HG02970 (cell line): ENCODE data around the gene TM2D3.

Experiments used
- ATAC-seq: cut with Tn5 transposase; IDR thresholded peaks from one replicate; pipeline ENCODE4 v1.9.1; 2021; ENCODE audit warnings: mild to moderate bottlenecking, moderate library complexity, moderate number of reproducible peaks; ENCODE audit not compliant: unreplicated experiment, low FRiP score

The TM2D3 gene, protein sequence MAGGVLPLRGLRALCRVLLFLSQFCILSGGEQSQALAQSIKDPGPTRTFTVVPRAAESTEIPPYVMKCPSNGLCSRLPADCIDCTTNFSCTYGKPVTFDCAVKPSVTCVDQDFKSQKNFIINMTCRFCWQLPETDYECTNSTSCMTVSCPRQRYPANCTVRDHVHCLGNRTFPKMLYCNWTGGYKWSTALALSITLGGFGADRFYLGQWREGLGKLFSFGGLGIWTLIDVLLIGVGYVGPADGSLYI

DNA sequence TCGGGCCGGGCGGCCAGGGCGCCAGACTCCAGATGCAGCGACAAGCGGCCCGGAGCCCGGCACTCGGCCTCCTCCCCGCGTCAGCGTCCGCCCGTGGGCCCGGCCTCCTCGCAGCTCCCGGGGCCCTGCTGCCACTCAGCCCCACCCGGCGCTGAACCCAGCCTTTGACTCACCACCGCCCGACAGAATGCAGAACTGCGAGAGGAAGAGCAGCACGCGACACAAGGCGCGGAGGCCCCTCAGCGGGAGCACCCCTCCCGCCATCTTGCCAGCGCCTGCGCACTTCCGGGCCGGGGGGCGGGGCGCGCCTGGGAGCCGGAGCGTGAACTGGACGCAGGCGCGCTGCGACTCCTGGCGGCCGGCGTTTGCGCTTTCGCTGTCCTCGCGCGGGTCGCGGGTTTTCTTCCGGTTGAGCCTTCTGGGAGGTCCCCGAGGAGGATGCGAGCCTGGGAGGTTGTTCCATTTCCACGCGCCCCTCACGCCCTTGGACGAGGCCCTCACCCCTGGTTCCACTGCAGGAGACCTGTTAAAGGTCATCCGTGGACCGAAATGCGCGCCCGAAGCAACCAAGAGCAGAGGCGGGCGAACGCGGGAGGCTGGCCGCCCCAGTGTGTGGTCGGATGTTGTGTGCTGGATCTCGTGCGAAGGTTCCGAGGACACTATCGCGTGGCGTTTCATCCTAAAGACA lies at the start of gene TM2D3:
Gene TM2D3 (minus strand): TSS at position 284 of the 688 bp plus-strand sequence. CDS start 20 bp downstream, at position 264.
- peak; percentile 88 for ATAC-seq

DNA sequence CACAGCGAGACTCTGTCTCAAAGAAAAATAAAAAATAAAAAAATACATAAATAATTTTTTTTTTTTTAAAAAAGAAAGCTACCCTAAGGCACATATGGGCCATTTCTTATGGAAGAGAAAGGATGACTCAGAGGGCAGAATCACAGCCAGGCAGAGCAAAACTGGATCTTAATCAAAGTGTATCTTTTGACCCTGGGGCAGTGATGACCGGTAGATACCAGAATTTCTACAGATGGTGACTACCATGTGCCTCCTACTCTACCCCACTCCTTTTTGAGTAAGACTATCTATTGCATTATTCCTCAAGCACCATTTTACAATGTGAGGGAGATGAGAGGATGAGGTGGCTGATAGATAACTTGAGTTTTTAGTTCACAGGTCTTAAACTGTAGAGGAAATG lies 46.1 kb upstream of the TM2D3 start:
- ATAC-seq, result no peak

DNA sequence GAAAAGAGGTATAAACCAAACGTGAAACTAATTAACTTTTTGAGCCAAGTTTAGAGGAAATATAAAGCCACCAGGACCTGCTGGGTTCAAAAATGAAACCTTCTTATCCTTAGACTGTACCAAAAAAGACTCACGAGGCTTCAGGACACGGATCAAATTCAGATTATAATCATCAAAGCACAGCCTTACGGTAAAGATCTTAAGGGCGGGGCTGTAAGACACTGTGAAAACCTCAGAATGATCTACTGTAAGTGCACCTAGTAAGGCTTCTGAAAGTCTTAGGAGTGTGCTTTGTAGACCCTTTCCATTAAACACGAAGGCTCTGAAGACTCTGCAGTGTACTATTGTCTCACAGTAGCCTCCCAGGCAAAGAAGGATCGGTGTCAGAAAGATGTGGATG lies 45.3 kb upstream of the TM2D3 start:
- ATAC-seq, result no peak

DNA sequence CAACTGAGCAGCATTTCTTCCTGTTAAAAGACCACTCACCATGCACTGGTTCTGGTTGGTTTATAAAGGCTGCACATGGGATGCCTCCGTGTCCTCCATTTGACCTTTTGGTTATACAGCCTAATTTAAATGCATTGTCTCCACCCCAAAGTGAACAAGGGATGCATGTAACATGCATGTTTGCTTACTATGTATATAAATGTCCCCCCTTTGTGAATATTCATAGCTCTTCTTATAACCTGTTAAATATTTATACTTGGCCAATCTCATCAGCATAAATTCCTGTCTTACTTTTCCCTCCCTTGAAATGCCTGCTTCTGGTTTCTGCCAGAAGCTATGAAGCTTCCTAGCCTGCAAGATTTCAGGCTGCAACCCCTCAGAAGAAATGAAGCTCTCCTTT lies 44.6 kb upstream of the TM2D3 start:
- ATAC-seq, result no peak

DNA sequence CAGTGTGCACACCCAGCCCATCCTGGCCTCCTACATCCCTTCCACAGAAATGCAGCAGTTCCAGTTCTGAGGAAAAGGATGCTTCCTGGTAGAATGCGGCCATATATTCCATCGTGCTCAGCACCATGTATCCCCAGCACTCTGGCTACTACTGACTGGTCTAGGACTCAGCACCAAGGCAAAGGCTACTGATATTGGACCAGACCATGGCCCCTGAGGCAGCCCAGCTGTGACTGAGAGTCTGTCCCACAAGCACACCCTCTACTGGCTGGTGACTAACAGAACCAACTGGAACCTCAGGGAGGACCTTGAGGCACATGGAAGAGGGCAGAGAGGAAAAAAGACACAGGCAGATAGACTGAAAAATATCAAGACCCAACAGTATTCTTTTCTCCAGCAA lies 42.1 kb upstream of the TM2D3 start:
- ATAC-seq, result no peak

DNA sequence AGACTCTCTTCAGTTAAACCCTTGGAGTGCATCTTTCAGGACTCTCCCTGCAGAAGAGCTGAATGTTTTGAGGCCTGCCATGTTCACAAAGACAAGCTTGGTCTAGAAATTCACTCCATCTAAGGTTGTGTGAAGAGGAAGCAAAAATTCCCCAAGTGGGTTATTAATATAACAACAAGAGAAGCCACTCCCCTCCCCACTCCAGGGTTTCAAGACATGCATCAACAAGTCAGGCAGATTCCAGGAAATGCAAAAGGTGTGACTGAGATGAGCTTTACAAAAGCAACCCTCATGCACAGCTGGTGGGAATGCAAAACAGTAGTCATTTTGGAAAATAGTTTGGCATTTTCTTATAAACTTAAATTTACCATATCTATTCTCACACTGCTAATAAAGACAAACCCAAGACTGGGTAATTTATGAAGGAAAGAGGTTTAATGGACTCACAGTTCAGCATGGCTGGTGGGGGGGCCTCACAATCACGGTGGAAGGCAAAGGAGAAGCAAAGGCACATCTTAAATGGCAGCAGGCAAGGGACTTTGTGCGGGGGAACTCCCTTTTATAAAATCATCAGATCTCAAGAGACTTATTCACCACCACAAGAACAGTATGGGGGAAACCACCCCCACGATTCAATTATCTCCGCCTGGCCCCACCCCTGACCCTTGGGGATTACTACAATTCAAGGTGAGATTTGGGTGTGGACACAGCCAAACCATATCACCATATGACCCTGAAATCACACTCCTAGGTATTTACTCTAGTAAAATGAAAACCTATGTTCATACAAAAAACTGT lies 40.8 kb upstream of the TM2D3 start:
- ATAC-seq, result no peak

DNA sequence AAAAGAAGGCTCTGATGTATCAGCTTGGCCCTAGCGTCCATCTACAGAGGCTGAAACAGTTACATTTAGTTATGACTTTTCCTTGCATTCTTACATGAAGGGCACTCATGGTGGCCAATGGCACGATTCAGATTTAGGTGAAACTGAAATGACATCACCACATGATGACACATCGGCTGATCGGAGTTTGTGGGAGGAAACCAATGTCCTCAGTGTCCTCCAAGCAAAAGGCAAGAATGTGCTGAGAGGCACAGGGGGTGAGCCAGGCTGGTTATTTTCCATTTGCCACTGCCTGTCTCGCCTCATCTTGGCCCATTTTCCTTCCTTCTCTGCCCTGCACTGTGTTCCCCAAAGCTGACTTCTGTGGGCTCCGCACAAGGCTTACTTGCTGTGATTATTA lies 37.7 kb upstream of the TM2D3 start:
- ATAC-seq, result no peak

DNA sequence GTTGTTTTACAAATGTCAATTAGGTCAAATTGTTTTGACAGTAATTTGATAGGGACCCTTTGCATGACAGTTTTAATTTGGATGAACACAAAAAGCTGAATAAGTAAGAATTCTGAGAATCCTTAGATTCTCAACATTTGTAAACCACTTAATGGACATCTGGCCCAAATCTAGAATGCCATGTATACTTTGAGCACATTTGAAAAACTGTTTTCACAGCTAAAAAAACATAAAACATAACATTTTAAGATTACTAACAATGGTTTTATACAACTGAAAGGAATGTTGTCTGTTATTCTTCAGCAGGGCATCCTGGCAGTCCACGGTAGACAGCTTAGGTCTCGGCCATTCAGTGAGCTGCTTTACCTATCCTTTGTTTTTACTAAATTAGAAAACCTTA lies 34.5 kb upstream of the TM2D3 start:
- ATAC-seq, result no peak

DNA sequence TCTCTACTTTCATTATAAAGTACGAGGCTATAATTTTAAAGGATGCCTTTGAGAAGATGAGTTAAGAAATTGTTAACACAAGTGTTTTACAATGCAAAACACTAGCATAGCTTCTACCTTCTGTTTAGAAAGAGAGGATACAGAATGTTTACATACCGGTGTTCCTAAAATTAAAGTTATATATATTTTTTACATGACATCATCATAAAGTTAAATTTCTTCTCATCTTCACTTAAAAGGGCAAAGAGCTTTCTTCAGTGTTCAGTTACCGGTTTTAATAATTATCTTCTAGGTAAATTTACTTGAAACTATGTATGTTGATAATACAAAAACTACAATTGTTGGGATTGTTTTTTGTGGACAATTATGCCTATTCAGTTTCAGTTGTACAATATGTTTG lies 32.7 kb upstream of the TM2D3 start:
- ATAC-seq, result no peak

DNA sequence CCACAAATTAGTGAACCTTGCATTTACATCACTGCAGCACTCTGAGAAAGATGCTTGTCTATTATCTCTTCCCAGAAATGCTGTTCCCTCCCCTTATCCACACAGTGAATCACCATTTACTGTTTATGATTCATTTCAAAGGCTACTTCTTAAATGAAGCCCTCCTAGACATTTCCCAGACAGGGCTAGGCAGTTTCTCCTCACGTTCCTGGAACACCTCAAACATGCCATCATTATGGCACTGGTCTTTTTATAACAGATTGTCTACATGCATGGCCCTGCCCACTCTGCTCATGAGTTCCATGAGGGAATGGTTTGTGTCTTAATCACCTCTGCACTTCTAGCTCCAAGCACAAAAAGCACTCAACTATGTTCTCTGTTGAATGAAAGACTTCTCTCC lies 32.2 kb upstream of the TM2D3 start:
- no peak for ATAC-seq

DNA sequence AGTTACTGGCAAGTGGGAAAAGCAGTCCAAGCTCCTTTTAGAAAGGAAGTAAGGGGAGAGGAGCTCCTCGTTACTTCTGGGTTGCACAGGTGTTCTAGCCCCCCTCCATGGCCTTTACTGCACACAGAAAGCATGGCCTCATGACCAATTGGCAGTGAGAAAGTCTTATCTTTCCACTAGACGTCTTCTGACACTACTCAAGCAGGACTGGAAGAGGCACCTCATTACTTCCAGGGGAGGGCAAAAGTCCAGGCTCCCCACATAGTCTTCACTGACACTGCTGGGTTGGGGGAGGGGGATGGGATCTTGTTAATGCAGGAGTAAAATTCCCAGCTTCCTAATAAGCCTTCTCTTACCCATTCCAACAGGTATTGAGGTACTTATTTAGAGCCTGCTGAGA lies 27.6 kb upstream of the TM2D3 start:
- no peak for ATAC-seq

DNA sequence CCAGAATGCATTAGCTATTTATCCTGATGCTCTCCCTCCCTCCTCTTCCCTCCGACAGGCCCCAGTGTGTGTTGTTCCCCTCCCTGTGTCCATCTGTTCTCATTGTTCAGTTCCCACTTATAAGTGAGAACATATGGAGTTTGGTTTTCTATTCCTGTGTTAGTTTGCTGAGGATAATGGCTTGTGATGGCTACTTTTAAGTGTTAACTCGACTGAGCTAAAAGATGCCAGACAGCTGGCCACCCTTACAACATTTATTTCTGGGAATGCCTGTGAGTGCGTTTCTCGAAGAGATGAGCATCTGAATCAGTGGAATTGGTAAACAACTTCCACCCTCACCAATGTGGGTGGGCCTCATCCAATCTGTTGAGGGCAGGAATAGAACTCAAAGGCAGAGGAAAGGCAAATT lies 24.7 kb upstream of the TM2D3 start:
- no peak for ATAC-seq

DNA sequence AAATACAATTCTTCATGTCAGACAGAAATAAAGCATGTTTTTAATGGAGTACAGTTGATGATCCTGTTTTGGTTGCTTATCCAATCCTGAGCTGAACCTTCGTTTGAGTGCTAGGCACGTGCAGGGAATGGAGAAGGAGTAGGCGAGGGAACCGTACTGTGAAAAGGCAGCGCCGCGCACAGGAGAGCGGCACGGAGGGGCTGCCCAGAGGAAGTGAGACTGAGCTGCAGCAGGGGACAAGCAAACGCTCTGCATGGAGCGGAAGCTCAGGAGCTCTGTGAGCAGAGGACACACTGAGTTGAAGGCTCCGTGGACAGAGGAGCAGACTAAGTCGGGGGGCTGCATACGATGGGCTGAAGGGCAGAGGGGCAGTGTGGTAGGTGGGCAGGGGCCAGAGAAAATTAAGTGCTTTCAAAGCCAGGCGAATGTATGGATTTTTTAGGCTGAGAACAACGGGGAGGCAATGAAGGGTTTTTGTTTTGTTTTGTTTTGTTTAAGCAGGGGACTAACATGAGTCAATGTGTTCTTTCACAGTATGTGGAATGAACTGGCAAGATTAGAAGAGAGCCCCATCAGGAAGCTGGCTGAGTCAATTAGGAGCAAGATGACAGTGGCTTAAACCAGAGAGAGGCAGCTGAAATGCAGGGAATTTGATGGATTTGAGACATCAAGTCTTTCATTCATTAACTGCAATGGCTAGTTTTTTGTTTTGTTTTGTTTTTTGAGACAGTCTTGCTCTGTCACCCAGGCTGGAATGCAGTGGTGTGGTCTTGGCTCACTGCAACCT lies 23.8 kb upstream of the TM2D3 start:
- no peak for ATAC-seq

DNA sequence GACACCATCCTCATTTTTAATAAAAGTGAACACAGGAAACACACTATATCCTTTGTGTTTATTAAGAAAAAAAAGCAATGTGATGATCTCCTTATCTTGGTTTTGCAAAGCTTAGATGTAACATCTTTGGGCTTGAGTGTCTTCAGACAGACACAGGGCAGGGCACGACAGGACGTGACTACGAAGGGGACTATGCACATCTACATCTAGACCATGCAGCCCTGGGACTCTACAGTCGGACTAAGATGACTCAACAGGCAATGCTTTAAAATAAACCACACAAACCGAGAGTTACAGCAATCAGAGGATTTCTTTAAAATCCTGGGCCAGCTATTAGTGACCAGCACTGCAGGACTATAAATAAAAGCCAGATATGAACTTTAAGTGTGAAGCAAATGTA lies 22.8 kb upstream of the TM2D3 start:
- no peak for ATAC-seq

DNA sequence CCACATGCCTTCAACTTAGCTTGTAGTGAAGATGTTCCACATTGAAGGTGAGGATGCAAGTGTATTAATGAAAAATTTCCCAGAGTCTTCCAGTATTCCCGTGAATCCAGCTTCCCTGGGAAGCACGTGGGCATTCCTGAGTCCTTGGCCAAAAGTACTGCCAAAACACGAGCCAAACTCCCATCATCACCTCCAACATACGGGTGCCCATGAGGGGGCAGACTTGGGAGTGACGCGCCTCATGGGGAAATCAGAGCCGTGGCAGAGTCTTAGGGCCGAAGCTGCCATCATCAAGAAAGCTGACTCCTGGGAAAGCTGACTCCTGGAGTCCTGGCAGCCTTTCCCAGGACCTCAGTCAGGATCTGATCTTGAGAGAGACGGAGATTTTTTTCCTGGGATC lies 20.1 kb upstream of the TM2D3 start:
- ATAC-seq, result no peak

DNA sequence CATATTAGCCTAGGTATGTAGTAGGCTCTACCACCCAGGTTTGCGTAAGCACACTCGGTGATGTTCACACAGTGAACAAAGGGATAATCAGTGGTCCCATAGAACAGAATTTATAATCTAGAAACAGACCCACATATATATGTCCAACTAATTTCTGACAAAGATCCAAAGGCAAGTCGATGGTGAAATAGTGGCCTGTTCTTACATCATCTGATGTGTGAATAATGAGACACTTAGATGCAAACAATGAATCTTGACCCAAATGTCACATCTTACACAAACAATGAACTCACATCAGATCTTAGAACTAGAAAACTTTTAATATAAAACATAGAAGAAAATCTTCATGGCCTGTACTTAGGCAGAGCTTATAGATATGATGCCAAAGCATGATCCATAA lies 17.6 kb upstream of the TM2D3 start:
- ATAC-seq, result no peak

DNA sequence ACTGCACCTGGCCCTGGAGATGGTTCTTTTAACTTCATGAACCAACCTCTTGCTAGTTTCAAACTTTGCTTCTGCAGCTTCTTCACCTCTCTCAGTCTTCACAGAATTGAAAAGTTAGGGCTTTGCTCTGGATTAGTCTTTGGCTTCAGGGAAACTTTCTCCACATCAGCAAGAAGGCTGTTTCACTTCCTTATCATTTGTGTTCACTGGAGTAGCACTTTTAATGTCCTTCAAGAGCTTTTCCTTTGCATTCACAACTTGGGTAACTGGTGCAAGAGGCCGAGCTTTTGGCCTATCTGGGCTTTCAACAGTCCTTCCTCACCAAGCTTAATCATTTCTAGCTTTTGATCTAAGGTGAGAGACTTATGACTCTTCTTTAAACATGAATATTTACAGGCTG lies 15.7 kb upstream of the TM2D3 start:
- no peak for ATAC-seq

DNA sequence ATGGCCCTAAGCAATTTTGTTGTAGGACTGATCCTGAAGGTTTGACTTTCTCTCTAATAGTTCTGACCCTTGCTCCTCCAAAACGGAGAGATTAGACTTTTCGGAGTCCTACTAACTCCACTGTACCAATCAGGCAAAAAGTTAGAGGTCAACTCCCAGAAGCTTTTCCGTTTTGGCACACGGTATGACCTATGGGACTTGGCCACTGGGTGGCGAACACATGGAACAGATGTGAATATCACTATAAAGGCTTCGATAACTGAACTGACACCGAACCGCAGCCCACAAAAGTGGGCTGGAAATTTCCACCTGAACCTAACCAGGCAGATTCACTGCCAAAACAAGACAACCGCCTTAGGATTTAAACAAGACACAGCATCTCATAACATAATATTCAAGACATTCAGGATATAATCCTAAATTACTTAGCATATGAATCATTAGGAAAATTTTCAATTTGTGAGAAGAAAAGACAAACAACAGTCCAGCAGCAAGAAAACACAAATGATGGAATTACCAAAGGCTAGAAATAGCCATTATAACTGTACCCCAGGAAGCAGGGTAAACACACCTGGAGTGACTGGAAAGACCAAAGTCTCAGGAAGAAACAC lies 12.2 kb upstream of the TM2D3 start:
- ATAC-seq, result no peak

DNA sequence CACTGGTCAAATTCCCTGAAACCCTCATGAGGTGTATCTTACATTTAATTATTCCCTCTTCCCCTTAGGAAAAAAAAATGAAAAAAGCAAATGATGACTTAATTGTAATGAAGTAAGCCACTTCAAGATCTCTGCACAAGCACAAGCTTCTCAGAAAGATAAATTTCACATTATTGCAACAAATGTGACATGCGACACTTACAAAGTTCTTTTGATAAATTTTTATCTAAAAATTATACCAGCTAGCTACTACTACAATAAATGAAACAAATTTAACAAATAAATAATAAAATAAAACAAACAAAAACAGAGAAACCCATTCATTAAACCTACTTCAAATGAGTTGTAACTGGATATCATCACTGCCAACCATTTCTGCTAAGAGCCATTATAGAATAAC lies 10.0 kb upstream of the TM2D3 start:
- ATAC-seq, result no peak

DNA sequence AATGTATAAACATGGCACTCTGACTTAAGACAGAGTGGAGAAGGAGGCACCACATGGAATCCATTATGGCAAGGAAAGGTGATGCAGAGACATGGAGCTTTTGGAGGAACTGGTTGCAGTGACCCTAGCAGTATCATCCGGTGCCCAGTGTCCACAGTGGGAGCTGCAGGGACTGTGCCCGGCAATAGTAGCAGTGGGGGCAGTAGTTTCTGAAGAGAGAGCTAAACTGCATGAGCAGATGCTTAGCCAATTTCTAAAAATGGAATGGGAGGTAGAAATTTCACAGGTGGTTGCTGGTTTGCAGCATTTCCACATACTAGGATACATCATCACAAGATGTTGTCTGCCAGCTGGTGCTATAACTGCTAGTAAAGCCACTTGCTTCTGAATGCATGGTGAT lies 7.8 kb upstream of the TM2D3 start:
- no peak for ATAC-seq
